ENCODE measurements around the gene SIKE1. TPM values are rescaled to one million over a fixed set of nuclear protein-coding genes. Genes with fewer than 3 reads are reported as not detected.
"Not testable (repeated sequence)": the region's sequence is repeated elsewhere in the genome, so short reads cannot be mapped to it uniquely, and the experiment has no call there.

SIKE1 gene
- total RNA-seq, 2 donors from 2014 or later: 26.0 to 43.2 TPM

GRCh38 chr1:114819869-114820268 lies 39.4 kb upstream of the SIKE1 start:
- Histone ChIP-seq H3K9me3 (peaks cover 3% of the 10 kb centered on the region), H3K4me3 (no peak overlapping the region), H3K36me3 (no peaks in the 10 kb centered on the region), H3K4me1 (ENCODE audit: control insufficient read depth in 1 of 2, low read depth in 2 of 2) (no peaks in the 10 kb centered on the region), H3K27ac (no peak overlapping the region), H3K27me3 (replicated peaks; ENCODE audit: insufficient read depth) (no peaks in the 10 kb centered on the region)
- DNase-seq (ENCODE audit: low spot score) (no peak), ATAC-seq (ENCODE audit: insufficient number of reproducible peaks, low FRiP score, low read depth) (no peak)
- TF ChIP-seq CTCF (IDR thresholded peaks at IDR 0.05): no peak

- ATAC-seq (ENCODE audit: insufficient number of reproducible peaks, low FRiP score, low read depth); DNase-seq (ENCODE audit: low spot score); H3K27ac ChIP-seq: not testable (repeated sequence)
Measured at GRCh38 chr1:114804449-114804848, 24.0 kb upstream of the SIKE1 start.

GRCh38 chr1:114803001-114803400 lies 22.5 kb upstream of the SIKE1 start:
- Histone ChIP-seq H3K27me3 (replicated peaks; ENCODE audit: insufficient read depth) (no peaks in the 10 kb centered on the region), H3K4me1 (ENCODE audit: control insufficient read depth in 1 of 2, low read depth in 2 of 2) (no peaks in the 10 kb centered on the region), H3K36me3 (no peaks in the 10 kb centered on the region), H3K27ac (no peak overlapping the region), H3K9me3 (no peaks in the 10 kb centered on the region), H3K4me3 (no peak overlapping the region)
- ATAC-seq (ENCODE audit: insufficient number of reproducible peaks, low FRiP score, low read depth) (no peak), DNase-seq (ENCODE audit: low spot score) (no peak)
- TF ChIP-seq CTCF (IDR thresholded peaks at IDR 0.05): no peak

More at GRCh38 chr1:114804449-114804848, 24.0 kb upstream of the SIKE1 start:
- H3K4me3 ChIP-seq; H3K36me3 ChIP-seq; H3K9me3 ChIP-seq; H3K27me3 ChIP-seq (replicated peaks; ENCODE audit: insufficient read depth); H3K4me1 ChIP-seq (ENCODE audit: control insufficient read depth in 1 of 2, low read depth in 2 of 2): not testable (repeated sequence)

GRCh38 chr1:114794038-114794437 lies 13.6 kb upstream of the SIKE1 start:
- H3K36me3 ChIP-seq: no peaks in the 10 kb centered on the region
- no peaks in the 10 kb centered on the region for H3K9me3 ChIP-seq
- no peak overlapping the region for H3K27ac ChIP-seq
- H3K4me1 ChIP-seq (ENCODE audit: control insufficient read depth in 1 of 2, low read depth in 2 of 2): no peaks in the 10 kb centered on the region
- ATAC-seq (ENCODE audit: insufficient number of reproducible peaks, low FRiP score, low read depth): no peak
- TF ChIP-seq CTCF (IDR thresholded peaks at IDR 0.05): no peak
- no peak for DNase-seq (ENCODE audit: low spot score)
- H3K4me3 ChIP-seq: no peak overlapping the region
- H3K27me3 ChIP-seq (replicated peaks; ENCODE audit: insufficient read depth): no peaks in the 10 kb centered on the region

GRCh38 chr1:114790581-114790980 lies 10.1 kb upstream of the SIKE1 start:
- not testable (repeated sequence) for ATAC-seq (ENCODE audit: insufficient number of reproducible peaks, low FRiP score, low read depth); H3K4me3 ChIP-seq; H3K27ac ChIP-seq; H3K9me3 ChIP-seq; DNase-seq (ENCODE audit: low spot score); H3K4me1 ChIP-seq (ENCODE audit: control insufficient read depth in 1 of 2, low read depth in 2 of 2); H3K36me3 ChIP-seq; H3K27me3 ChIP-seq (replicated peaks; ENCODE audit: insufficient read depth)

- not testable (repeated sequence) for ATAC-seq (ENCODE audit: insufficient number of reproducible peaks, low FRiP score, low read depth); H3K4me3 ChIP-seq; DNase-seq (ENCODE audit: low spot score); H3K9me3 ChIP-seq; H3K4me1 ChIP-seq (ENCODE audit: control insufficient read depth in 1 of 2, low read depth in 2 of 2); H3K36me3 ChIP-seq; H3K27me3 ChIP-seq (replicated peaks; ENCODE audit: insufficient read depth); H3K27ac ChIP-seq
Measured at GRCh38 chr1:114786440-114786839, 6.0 kb upstream of the SIKE1 start.

- no peak for TF ChIP-seq CTCF (IDR thresholded peaks at IDR 0.05)
- Histone ChIP-seq H3K4me1 (ENCODE audit: control insufficient read depth in 1 of 2, low read depth in 2 of 2) (peaks cover 0 to 15% of the 10 kb centered on the region in 2 donors), H3K36me3 (no peaks in the 10 kb centered on the region), H3K27me3 (replicated peaks; ENCODE audit: insufficient read depth) (no peaks in the 10 kb centered on the region), H3K4me3 (no peak overlapping the region), H3K9me3 (no peaks in the 10 kb centered on the region), H3K27ac (no peak overlapping the region)
- ATAC-seq (ENCODE audit: insufficient number of reproducible peaks, low FRiP score, low read depth) (no peak), DNase-seq (ENCODE audit: low spot score) (no peak)
Measured at GRCh38 chr1:114782476-114782875, 2.0 kb upstream of the SIKE1 start.

All from thoracic aorta (tissue), 2 donors.